Mesothelial cell of epicardium (in vitro differentiated cells): ENCODE measurements around the gene CPVL. TPM values are rescaled to one million over a fixed set of nuclear protein-coding genes. Genes with fewer than 3 reads are reported as not detected.

ENCODE experiments used
- DNase-seq, 2 experiments: peaks; one replicate each; pipeline ENCODE4 v3.0.0; 2021; ENCODE audit warnings: low spot score in 2 of 2; ENCODE audit not compliant: unreplicated experiment in 2 of 2
- H3K27ac Mint-ChIP-seq: 2 replicates; pipeline ENCODE4 v1.8.0; 2021; ENCODE audit warnings: mixed read lengths
- H3K27me3 Mint-ChIP-seq: 2 replicates; pipeline ENCODE4 v1.8.0; 2021; ENCODE audit warnings: low read depth, mixed read lengths
- H3K36me3 Mint-ChIP-seq: 2 replicates; pipeline ENCODE4 v1.8.0; 2021; ENCODE audit warnings: mixed read lengths
- H3K4me1 Mint-ChIP-seq: 2 replicates; pipeline ENCODE4 v1.8.0; 2021; ENCODE audit warnings: mixed read lengths
- H3K4me3 Mint-ChIP-seq: 2 replicates; pipeline ENCODE4 v1.8.0; 2021; ENCODE audit warnings: mild to moderate bottlenecking, moderate library complexity, mixed read lengths
- H3K9me3 Mint-ChIP-seq: 2 replicates; pipeline ENCODE4 v1.8.0; 2021; ENCODE audit warnings: mixed read lengths
- total RNA-seq: library from RNA; stranded (reverse); gene quantifications from 3 replicates; pipeline ENCODE4 v1.2.1, GENCODE V29; 2021
- TF ChIP-seq, protein P1 (sequence below): fragments of 200-600 bp; sonication (generic); IDR thresholded peaks from one replicate; pipeline ENCODE4 v1.5.0; 2021; ENCODE audit warnings: antibody characterized with exemption; ENCODE audit not compliant: unreplicated experiment

The CPVL gene
- total RNA-seq, 1 donor from 2014 or later = 11.4 TPM

DNA sequence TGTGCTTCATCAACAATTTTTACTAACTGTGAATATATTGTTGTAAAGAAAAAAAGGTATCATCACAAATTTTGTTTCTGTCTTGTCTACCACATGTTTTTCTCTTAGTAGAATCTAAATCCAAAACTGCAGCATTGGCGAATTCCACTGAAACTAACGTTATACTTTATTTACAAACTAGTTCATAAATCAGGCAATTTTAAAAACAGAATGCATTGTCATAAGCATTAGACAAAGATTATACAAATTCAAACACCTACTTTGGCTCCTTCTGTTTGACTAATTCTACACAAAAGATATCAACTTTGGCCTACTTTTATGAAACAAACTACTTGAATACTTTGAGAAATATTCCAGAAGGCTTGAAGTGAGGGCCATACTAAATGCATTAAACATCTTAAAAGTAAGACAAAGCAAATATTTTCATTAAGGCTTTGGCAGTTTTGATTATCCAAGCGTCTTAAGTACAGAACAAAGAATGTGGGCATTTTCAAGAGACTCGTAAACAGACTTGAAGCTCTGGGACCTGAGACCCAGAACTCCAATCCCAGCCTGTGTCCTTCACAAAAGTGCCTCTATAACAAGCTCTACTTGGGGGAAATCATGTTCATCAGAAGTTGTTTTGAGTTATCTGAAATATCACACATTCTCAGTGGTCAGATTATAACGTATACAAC is 81.0 kb downstream of the CPVL start:
- Mint-ChIP-seq H3K4me3 (no peak overlapping the region), H3K9me3 (no peaks in the 10 kb centered on the region), H3K36me3 (no peaks in the 10 kb centered on the region), H3K27ac (no peak overlapping the region), H3K4me1 (no peaks in the 10 kb centered on the region), H3K27me3 (no peaks in the 10 kb centered on the region)
- DNase-seq = no peak
- TF ChIP-seq, protein P1, sequence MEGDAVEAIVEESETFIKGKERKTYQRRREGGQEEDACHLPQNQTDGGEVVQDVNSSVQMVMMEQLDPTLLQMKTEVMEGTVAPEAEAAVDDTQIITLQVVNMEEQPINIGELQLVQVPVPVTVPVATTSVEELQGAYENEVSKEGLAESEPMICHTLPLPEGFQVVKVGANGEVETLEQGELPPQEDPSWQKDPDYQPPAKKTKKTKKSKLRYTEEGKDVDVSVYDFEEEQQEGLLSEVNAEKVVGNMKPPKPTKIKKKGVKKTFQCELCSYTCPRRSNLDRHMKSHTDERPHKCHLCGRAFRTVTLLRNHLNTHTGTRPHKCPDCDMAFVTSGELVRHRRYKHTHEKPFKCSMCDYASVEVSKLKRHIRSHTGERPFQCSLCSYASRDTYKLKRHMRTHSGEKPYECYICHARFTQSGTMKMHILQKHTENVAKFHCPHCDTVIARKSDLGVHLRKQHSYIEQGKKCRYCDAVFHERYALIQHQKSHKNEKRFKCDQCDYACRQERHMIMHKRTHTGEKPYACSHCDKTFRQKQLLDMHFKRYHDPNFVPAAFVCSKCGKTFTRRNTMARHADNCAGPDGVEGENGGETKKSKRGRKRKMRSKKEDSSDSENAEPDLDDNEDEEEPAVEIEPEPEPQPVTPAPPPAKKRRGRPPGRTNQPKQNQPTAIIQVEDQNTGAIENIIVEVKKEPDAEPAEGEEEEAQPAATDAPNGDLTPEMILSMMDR = no peak

DNA sequence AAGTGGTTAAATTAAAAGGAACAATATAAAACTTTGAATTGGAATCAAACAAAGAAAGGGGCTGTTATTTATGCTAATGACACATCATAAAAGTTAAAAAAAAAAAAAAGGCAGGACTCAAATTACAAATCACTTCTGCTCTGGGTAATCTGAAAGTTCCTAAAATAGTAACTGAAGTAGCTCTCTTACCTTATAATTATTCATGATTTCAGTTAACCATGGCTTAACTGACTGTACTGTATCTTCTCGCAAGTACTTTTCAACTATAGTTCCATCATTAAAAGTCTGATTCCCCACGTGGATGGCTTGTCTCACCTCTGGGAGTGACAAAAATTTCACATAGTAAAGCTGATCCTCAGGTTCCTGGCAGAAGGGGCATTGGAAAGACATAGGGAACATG is 82.5 kb downstream of the CPVL start:
- no peaks in the 10 kb centered on the region for H3K27me3 Mint-ChIP-seq
- H3K27ac Mint-ChIP-seq = no peak overlapping the region
- no peak for DNase-seq
- H3K36me3 Mint-ChIP-seq = no peaks in the 10 kb centered on the region
- no peak overlapping the region for H3K4me3 Mint-ChIP-seq
- H3K9me3 Mint-ChIP-seq = peaks cover 4% of the 10 kb centered on the region
- H3K4me1 Mint-ChIP-seq = no peaks in the 10 kb centered on the region
- TF ChIP-seq, protein P1 = no peak

DNA sequence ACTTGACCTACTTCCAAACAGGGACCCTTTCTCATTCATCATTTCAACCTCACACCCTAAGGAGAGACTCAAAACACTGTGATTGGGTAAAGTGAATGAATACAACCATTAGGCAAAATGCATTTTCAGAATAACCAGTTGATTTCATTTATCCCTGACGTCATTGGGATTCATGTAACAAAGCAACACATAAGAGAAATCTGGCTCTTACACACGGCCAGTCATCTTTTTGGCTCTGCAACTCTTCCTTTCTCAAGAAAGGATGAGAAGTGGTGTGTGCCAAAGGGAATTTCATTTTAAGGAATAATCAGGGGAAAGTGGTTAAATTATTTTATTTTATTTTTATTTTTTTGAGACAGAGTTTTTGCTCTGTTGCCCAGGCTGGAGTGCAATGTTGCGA is 83.1 kb downstream of the CPVL start:
- Mint-ChIP-seq H3K36me3 (peaks cover 2% of the 10 kb centered on the region), H3K27ac (no peak overlapping the region), H3K4me3 (no peak overlapping the region), H3K4me1 (no peaks in the 10 kb centered on the region), H3K27me3 (no peaks in the 10 kb centered on the region), H3K9me3 (peaks cover 11% of the 10 kb centered on the region)
- no peak for DNase-seq
- TF ChIP-seq, protein P1 = no peak

DNA sequence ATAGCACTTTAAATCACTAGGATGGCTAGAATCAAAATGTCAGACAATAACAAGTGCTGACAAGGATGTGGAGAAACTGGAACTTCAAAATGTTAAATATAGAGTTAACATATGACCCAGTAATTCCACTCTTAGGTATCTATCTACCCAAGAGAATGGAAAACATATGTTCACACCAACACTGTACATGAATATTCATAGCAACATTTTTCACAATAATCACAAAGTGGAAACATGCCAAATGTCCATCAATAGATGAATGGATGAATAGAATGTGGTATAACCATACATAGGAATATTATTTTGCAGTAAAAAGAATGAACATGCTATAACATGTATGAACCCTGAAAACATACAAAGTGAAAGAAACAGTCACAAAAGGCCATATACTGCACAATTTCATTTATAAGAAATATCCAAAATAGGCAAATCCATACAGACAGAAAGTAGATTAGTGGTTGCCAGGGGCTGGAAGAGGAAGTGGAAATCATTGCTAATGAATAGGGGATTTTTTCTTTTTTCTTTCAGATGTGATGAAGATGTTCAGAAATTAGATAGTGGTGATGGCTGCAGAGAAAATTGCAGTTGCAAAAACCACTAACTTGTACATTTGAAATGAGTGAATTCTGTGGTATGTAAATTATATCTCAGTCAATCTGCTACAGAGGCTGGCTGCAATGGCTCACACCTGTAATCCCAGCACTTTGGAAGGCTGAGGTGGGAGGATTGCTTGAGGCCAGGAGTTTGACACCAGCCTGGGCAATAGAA is 93.0 kb downstream of the CPVL start:
- H3K27me3 Mint-ChIP-seq = no peaks in the 10 kb centered on the region
- H3K27ac Mint-ChIP-seq = no peak overlapping the region
- H3K4me1 Mint-ChIP-seq = no peaks in the 10 kb centered on the region
- peaks cover 14% of the 10 kb centered on the region for H3K36me3 Mint-ChIP-seq
- DNase-seq = no peak
- TF ChIP-seq, protein P1 = no peak
- peaks cover 68% of the 10 kb centered on the region for H3K9me3 Mint-ChIP-seq
- no peak overlapping the region for H3K4me3 Mint-ChIP-seq

DNA sequence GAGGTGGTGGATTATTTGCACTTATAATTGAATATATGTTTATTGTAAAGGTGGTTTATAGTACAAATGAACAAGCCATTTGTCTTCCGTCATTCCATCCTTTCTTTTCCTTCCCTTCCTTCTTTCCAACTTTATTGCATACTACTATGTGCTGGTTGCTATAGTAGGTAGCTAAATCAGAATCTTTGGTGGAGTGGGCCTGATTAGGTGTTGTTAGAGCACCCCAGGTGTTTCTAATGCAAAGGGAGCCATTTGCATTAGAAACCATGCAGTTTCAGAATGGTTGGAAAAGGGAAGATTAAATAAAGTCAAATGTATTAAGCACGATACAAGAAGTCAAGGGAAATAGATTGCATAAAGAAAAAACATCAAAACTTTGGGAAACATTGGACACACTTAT is 99.4 kb downstream of the CPVL start:
- H3K4me1 Mint-ChIP-seq = peaks cover 30% of the 10 kb centered on the region
- no peak overlapping the region for H3K4me3 Mint-ChIP-seq
- no peak overlapping the region for H3K27ac Mint-ChIP-seq

More for the DNA sequence above, 99.4 kb downstream of the CPVL start:
- H3K9me3 Mint-ChIP-seq = peaks cover 45% of the 10 kb centered on the region
- TF ChIP-seq, protein P1 = no peak
- H3K27me3 Mint-ChIP-seq = no peaks in the 10 kb centered on the region
- DNase-seq = no peak
- H3K36me3 Mint-ChIP-seq = peaks cover 4% of the 10 kb centered on the region
